ENCODE results near the gene AK1. TPM values are rescaled to one million over a fixed set of nuclear protein-coding genes. Genes with fewer than 3 reads are reported as not detected.
A peak's percentile ranks its signal among the peaks of the same experiment; 100 is the strongest.

The AK1 gene
- polyA plus RNA-seq: 10 to 100 TPM; 11.6 to 60.6 (median 51.7) TPM
- long read RNA-seq, donor 1, transcript AK1-203 (7 exons, 2,266 nt): major isoform, 6 of 6 reads
- long read RNA-seq, donor 1, partial matches to known transcripts: 0 of 6 reads
- long read RNA-seq, donor 1, other reads (novel, unspliced or antisense): 0 of 6 reads
- long read RNA-seq, donor 2, partial matches to known transcripts: 0 of 1 reads
- long read RNA-seq, donor 2, other reads (novel, unspliced or antisense): 0 of 1 reads
- long read RNA-seq, donor 3, partial matches to known transcripts: 0 of 2 reads
- long read RNA-seq, donor 3, other reads (novel, unspliced or antisense): 0 of 2 reads
- long read RNA-seq, donor 4: 0 reads
- long read RNA-seq, donor 5, transcript AK1-203 (7 exons, 2,266 nt): major isoform, 6 of 6 reads
- long read RNA-seq, donor 5, partial matches to known transcripts: 0 of 6 reads
- long read RNA-seq, donor 5, other reads (novel, unspliced or antisense): 0 of 6 reads
- long read RNA-seq, donor 6, partial matches to known transcripts: 0 of 3 reads
- long read RNA-seq, donor 6, other reads (novel, unspliced or antisense): 0 of 3 reads
- long read RNA-seq, donor 7: 0 reads
- long read RNA-seq, donor 8, transcript AK1-203 (7 exons, 2,266 nt): major isoform, 14 of 14 reads
- long read RNA-seq, donor 8, partial matches to known transcripts: 0 of 14 reads
- long read RNA-seq, donor 8, other reads (novel, unspliced or antisense): 0 of 14 reads
- long read RNA-seq, donor 9, partial matches to known transcripts: 0 of 1 reads
- long read RNA-seq, donor 9, other reads (novel, unspliced or antisense): 0 of 1 reads
- long read RNA-seq, donor 10, transcript AK1-203 (7 exons, 2,266 nt): major isoform, 16 of 16 reads
- long read RNA-seq, donor 10, partial matches to known transcripts: 0 of 16 reads
- long read RNA-seq, donor 10, other reads (novel, unspliced or antisense): 0 of 16 reads

GRCh38 chr9:127877566-127877998 is at the start of gene AK1:
Gene AK1 (minus strand): TSS chr9:127877675. CDS start chr9:127874617, 3,058 bp downstream.
- H3K36me3 ChIP-seq (ENCODE audit: control insufficient read depth in 3 of 3, insufficient read depth in 2 of 3, low read depth in 1 of 3, low read length in 3 of 3): peaks cover 0 to 8% (median 0%) of the 10 kb centered on the region in 3 donors
- DNase-seq (peak; percentile 74 to 81), FAIRE-seq (no peak)
- H3K9me3 ChIP-seq (ENCODE audit: control insufficient read depth in 2 of 2, insufficient read depth in 1 of 2, low read depth in 1 of 2, low read length in 1 of 2): no peaks in the 10 kb centered on the region
- WGBS, 3 donors: 3 to 9% (median 8%) methylated on average over 33 to 44 of the region's 44 CpGs
- no peak within 1 kb of the TSS for H3K27ac ChIP-seq (ENCODE audit: low read depth in 1 of 3, low read length in 2 of 3)
- H3K27me3 ChIP-seq (ENCODE audit: control insufficient read depth in 3 of 3, insufficient read depth in 3 of 3, low read length in 3 of 3): peaks cover 0 to 8% (median 0%) of the 10 kb centered on the region in 3 donors
- H3K4me3 ChIP-seq (ENCODE audit: low read depth in 1 of 3, low read length in 3 of 3): peak within 1 kb of the TSS in 2 of 3 donors; percentile 50 to 51
- peaks cover 3 to 23% (median 3%) of the 10 kb centered on the region in 3 donors for H3K4me1 ChIP-seq (ENCODE audit: control insufficient read depth in 3 of 3, insufficient read depth in 2 of 3, low read depth in 1 of 3, low read length in 2 of 3)

DNA sequence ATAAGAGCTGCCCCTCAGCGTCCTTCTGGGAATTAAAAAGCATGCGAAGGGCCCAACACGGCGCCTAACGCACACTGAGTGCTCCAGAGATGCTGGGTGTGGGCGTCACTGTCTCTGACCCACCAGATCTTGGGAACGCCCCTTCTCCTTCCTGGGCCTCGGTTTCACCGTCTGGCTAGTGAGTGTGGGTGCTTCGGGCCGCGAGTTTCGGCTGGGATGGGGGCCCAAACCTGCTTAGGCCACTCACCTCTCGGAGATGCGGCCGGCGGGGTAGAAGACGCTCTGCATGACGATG is 49.4 kb upstream of the AK1 start:
- Histone ChIP-seq H3K9me3 (ENCODE audit: control insufficient read depth in 2 of 2, insufficient read depth in 1 of 2, low read depth in 1 of 2, low read length in 1 of 2) (no peaks in the 10 kb centered on the region), H3K27ac (ENCODE audit: low read depth in 1 of 3, low read length in 2 of 3) (no peak overlapping the region), H3K4me1 (ENCODE audit: control insufficient read depth in 3 of 3, insufficient read depth in 2 of 3, low read depth in 1 of 3, low read length in 2 of 3) (peaks cover 4 to 32% (median 6%) of the 10 kb centered on the region in 3 donors), H3K4me3 (ENCODE audit: low read depth in 1 of 3, low read length in 3 of 3) (peak overlapping the region in 2 of 3 donors; percentile 22 to 27), H3K36me3 (ENCODE audit: control insufficient read depth in 3 of 3, insufficient read depth in 2 of 3, low read depth in 1 of 3, low read length in 3 of 3) (no peaks in the 10 kb centered on the region), H3K27me3 (ENCODE audit: control insufficient read depth in 3 of 3, insufficient read depth in 3 of 3, low read length in 3 of 3) (peaks cover 3 to 77% (median 3%) of the 10 kb centered on the region in 3 donors)
- WGBS, 3 donors: 7 to 11% (median 8%) methylated on average over 15 to 19 of the region's 19 CpGs
- FAIRE-seq (no peak), DNase-seq (no peak)

DNA sequence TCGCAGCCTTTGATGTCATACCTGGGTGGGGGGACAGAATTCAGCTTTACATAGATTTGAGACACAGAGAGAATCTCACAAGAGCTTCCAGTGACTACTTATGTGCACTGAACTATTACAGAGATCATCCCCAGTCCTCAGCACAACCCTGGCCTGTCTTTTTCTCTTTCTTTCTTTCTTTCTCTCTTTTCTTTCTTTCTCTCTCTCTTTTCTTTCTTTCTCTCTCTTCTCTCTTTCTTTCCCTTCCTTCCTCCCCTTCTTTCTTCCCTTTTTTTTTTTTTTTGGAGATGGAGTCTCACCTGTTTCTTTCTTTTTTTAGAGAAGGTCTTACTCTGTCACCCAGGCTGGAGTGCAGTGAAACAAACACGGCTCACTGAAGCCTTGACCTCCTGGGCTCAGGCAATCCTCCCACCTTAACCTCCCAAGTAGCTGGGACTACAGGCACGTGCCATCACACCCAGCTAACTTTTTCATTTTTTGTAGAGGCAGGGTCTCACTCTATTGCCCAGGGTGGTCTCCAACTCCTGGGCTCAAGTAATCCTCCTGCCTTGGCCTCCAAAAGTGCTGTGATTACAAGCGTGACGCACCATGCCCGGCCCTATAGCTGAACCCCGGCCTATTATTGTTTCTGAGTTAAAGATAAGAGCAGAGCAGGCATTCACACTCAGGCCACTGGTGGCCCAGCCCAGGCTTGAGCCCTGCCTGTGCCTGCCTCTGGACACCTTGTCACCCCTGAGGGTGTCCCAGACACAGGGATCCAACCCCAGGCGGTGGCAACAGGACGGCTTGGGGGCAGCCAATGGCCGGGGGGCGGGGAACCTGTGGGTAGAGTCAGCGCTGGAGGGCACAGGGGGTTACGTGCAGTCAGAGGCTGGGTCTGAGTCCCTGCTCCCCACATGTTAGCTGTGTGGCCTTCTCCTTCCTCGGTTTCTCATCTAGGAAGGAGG is 48.8 kb upstream of the AK1 start:
- Histone ChIP-seq H3K27ac (ENCODE audit: low read depth in 1 of 3, low read length in 2 of 3) (no peak overlapping the region), H3K36me3 (ENCODE audit: control insufficient read depth in 3 of 3, insufficient read depth in 2 of 3, low read depth in 1 of 3, low read length in 3 of 3) (no peaks in the 10 kb centered on the region), H3K4me1 (ENCODE audit: control insufficient read depth in 3 of 3, insufficient read depth in 2 of 3, low read depth in 1 of 3, low read length in 2 of 3) (peaks cover 4 to 30% (median 6%) of the 10 kb centered on the region in 3 donors), H3K4me3 (ENCODE audit: low read depth in 1 of 3, low read length in 3 of 3) (no peak overlapping the region), H3K27me3 (ENCODE audit: control insufficient read depth in 3 of 3, insufficient read depth in 3 of 3, low read length in 3 of 3) (peaks cover 3 to 76% (median 3%) of the 10 kb centered on the region in 3 donors), H3K9me3 (ENCODE audit: control insufficient read depth in 2 of 2, insufficient read depth in 1 of 2, low read depth in 1 of 2, low read length in 1 of 2) (no peaks in the 10 kb centered on the region)
- no peak for FAIRE-seq
- WGBS, 3 donors: 48 to 65% (median 55%) methylated on average over 14 of the region's 14 CpGs
- peak in 1 of 2 donors; percentile 45 for DNase-seq

DNA sequence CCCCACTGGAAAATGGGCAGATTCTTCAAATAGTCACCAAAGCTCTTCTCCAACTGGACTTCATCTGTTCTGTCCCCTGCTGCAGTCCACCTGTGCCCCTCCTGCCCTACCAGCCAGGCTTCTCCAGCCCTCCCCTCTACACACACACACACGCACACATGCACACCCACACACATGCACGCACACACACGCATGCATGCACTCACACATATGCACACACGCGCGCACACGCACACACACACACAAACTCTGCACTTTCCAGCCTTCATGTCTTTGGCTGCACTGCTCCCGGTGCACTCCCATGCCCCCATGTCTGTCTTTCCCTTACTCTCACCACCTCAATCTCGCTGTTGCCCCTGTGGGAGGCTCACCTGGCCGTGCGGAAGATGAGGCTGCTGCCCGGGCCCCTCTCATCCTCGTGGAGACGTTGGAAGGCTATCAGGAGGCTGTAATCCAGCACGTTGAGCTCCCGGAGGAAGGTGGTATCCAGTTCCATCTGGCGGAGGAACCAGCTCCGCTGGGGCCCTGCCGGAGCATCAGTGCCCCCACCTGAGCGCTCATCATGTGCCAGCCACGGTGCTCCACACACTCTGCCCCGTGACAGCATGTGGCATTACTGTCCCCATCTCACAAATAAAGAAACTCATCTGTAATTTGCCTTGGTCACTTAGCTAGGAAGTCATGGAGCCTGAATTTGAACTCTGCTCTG is 47.4 kb upstream of the AK1 start:
- DNase-seq: no peak
- Histone ChIP-seq H3K27ac (ENCODE audit: low read depth in 1 of 3, low read length in 2 of 3) (no peak overlapping the region), H3K4me1 (ENCODE audit: control insufficient read depth in 3 of 3, insufficient read depth in 2 of 3, low read depth in 1 of 3, low read length in 2 of 3) (peaks cover 0 to 19% (median 4%) of the 10 kb centered on the region in 3 donors), H3K4me3 (ENCODE audit: low read depth in 1 of 3, low read length in 3 of 3) (no peak overlapping the region), H3K27me3 (ENCODE audit: control insufficient read depth in 3 of 3, insufficient read depth in 3 of 3, low read length in 3 of 3) (peaks cover 3 to 64% (median 3%) of the 10 kb centered on the region in 3 donors), H3K36me3 (ENCODE audit: control insufficient read depth in 3 of 3, insufficient read depth in 2 of 3, low read depth in 1 of 3, low read length in 3 of 3) (no peaks in the 10 kb centered on the region), H3K9me3 (ENCODE audit: control insufficient read depth in 2 of 2, insufficient read depth in 1 of 2, low read depth in 1 of 2, low read length in 1 of 2) (no peaks in the 10 kb centered on the region)
- WGBS, 3 donors: 74 to 89% (median 80%) methylated on average over 22 of the region's 22 CpGs
- no peak for FAIRE-seq

DNA sequence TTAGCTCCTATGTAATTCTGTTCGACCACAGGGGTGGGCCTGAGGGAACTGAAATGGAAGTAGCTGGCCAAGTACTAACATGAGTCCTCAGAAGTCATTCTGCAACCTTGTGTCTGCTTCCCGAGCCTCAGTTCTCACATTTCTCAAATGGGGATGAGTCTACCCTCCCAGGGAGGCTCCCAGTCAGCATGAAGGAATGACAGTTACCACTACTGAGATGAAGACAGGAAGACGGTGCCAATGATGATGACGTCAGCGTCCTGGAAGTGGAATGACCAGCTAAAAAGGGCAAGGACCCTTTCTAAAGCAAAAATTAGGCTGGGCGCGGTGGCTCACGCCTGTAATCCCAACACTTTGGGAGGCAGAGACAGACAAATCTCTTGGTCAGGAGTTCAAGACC is 46.3 kb upstream of the AK1 start:
- FAIRE-seq: no peak
- Histone ChIP-seq H3K27ac (ENCODE audit: low read depth in 1 of 3, low read length in 2 of 3) (no peak overlapping the region), H3K27me3 (ENCODE audit: control insufficient read depth in 3 of 3, insufficient read depth in 3 of 3, low read length in 3 of 3) (peaks cover 3 to 53% (median 3%) of the 10 kb centered on the region in 3 donors), H3K36me3 (ENCODE audit: control insufficient read depth in 3 of 3, insufficient read depth in 2 of 3, low read depth in 1 of 3, low read length in 3 of 3) (no peaks in the 10 kb centered on the region), H3K4me3 (ENCODE audit: low read depth in 1 of 3, low read length in 3 of 3) (no peak overlapping the region), H3K9me3 (ENCODE audit: control insufficient read depth in 2 of 2, insufficient read depth in 1 of 2, low read depth in 1 of 2, low read length in 1 of 2) (no peaks in the 10 kb centered on the region), H3K4me1 (ENCODE audit: control insufficient read depth in 3 of 3, insufficient read depth in 2 of 3, low read depth in 1 of 3, low read length in 2 of 3) (peaks cover 0 to 19% (median 8%) of the 10 kb centered on the region in 3 donors)
- DNase-seq: no peak
- 65 to 79% (median 66%) methylated on average over 8 of the region's 8 CpGs for WGBS, 3 donors

DNA sequence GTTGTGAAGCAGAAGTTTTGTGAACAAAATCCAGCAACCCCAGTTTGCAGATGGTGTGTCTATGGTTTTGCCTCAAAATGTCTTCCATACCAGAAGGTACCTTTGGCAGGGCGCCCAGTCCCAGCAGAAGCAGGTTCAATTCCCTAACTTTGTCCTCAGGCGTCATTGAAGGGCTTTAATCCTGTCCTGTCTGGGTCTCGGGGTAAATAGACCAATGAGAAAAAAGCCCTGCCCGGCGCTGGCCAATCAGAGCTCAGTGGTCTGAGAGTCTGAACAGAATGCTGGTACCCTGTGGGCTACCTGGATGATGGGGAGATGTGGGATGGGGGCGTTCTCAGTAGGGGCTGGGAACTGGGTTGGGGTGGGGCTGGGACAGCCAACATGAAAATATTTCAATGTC is 45.6 kb upstream of the AK1 start:
- peaks cover 0 to 46% (median 3%) of the 10 kb centered on the region in 3 donors for H3K27me3 ChIP-seq (ENCODE audit: control insufficient read depth in 3 of 3, insufficient read depth in 3 of 3, low read length in 3 of 3)
- no peaks in the 10 kb centered on the region for H3K36me3 ChIP-seq (ENCODE audit: control insufficient read depth in 3 of 3, insufficient read depth in 2 of 3, low read depth in 1 of 3, low read length in 3 of 3)
- H3K9me3 ChIP-seq (ENCODE audit: control insufficient read depth in 2 of 2, insufficient read depth in 1 of 2, low read depth in 1 of 2, low read length in 1 of 2): no peaks in the 10 kb centered on the region
- no peak overlapping the region for H3K4me3 ChIP-seq (ENCODE audit: low read depth in 1 of 3, low read length in 3 of 3)
- H3K4me1 ChIP-seq (ENCODE audit: control insufficient read depth in 3 of 3, insufficient read depth in 2 of 3, low read depth in 1 of 3, low read length in 2 of 3): peaks cover 0 to 17% (median 13%) of the 10 kb centered on the region in 3 donors
- DNase-seq: no peak
- 41 to 54% (median 49%) methylated on average over 6 of the region's 6 CpGs for WGBS, 3 donors
- FAIRE-seq: no peak
- no peak overlapping the region for H3K27ac ChIP-seq (ENCODE audit: low read depth in 1 of 3, low read length in 2 of 3)

DNA sequence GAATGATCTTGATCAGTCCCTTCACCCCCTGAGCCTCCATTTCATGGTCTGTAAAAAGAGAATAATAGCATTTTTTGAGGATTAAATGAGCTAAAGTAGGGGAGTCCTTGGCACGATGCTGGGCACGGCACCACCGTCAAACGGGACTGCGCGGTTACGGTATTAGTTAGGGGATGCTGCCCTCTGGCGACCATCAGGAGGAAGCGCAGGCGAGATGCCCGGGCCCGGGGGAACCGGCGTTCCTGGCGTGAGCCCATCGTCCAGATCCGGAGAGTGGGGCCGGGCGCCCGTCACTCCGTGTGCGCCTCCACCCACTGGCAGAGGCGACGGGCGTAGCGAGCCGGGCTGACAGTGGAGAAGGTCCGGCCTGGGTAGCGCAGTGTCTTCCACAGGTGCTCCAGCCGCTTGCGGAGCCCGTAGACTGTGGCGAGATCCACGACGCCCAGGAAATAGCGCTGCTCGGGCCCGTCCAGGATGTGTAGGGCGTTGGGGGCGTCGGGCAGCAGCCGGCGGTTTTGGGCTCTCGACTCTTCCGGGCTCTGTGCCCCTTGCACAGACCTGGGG is 44.2 kb upstream of the AK1 start:
- Histone ChIP-seq H3K4me3 (ENCODE audit: low read depth in 1 of 3, low read length in 3 of 3) (no peak overlapping the region), H3K4me1 (ENCODE audit: control insufficient read depth in 3 of 3, insufficient read depth in 2 of 3, low read depth in 1 of 3, low read length in 2 of 3) (peaks cover 0 to 11% (median 8%) of the 10 kb centered on the region in 3 donors), H3K36me3 (ENCODE audit: control insufficient read depth in 3 of 3, insufficient read depth in 2 of 3, low read depth in 1 of 3, low read length in 3 of 3) (no peaks in the 10 kb centered on the region), H3K9me3 (ENCODE audit: control insufficient read depth in 2 of 2, insufficient read depth in 1 of 2, low read depth in 1 of 2, low read length in 1 of 2) (no peaks in the 10 kb centered on the region), H3K27me3 (ENCODE audit: control insufficient read depth in 3 of 3, insufficient read depth in 3 of 3, low read length in 3 of 3) (peaks cover 0 to 33% (median under 1%) of the 10 kb centered on the region in 3 donors), H3K27ac (ENCODE audit: low read depth in 1 of 3, low read length in 2 of 3) (no peak overlapping the region)
- 1 to 11% (median 6%) methylated on average over 27 to 45 of the region's 45 CpGs for WGBS, 3 donors
- FAIRE-seq: no peak
- peak; percentile 53 to 69 for DNase-seq
